ENCODE data around the gene SLC22A1.
"Not testable (repeated sequence)": the region's sequence is repeated elsewhere in the genome, so short reads cannot be mapped to it uniquely, and the experiment has no call there.

Gene SLC22A1

GRCh38 chr6:160085713-160086505, 35.7 kb upstream of the SLC22A1 start:
- DNase-seq (ENCODE audit: low read depth, low spot score), result no peak
- TF ChIP-seq CTCF (IDR thresholded peaks at IDR 0.05; ENCODE audit: low read depth, low read length), result no peak
- in situ Hi-C loops (cut with HindIII; ENCODE audit: low sequenced_read_pairs), result no loop called here
- no peak overlapping the region for H3K4me3 ChIP-seq (ENCODE audit: low read depth, low read length)

- in situ Hi-C loops (cut with HindIII; ENCODE audit: low sequenced_read_pairs), result no loop called here
- TF ChIP-seq CTCF (IDR thresholded peaks at IDR 0.05; ENCODE audit: low read depth, low read length), result no peak
- no peak overlapping the region for H3K4me3 ChIP-seq (ENCODE audit: low read depth, low read length)
- DNase-seq (ENCODE audit: low read depth, low spot score), result no peak
These were observed 34.9 kb upstream of the SLC22A1 start for GRCh38 chr6:160086754-160087153.

GRCh38 chr6:160088069-160088783, 33.4 kb upstream of the SLC22A1 start:
- in situ Hi-C loops (cut with HindIII; ENCODE audit: low sequenced_read_pairs), result no loop called here
- TF ChIP-seq CTCF (IDR thresholded peaks at IDR 0.05; ENCODE audit: low read depth, low read length), result peak; percentile 95
- peak; percentile 79 for DNase-seq (ENCODE audit: low read depth, low spot score)

GRCh38 chr6:160088784-160089533, 32.7 kb upstream of the SLC22A1 start:
- no peak overlapping the region for H3K4me3 ChIP-seq (ENCODE audit: low read depth, low read length)
- TF ChIP-seq CTCF (IDR thresholded peaks at IDR 0.05; ENCODE audit: low read depth, low read length), result no peak
- no peak for DNase-seq (ENCODE audit: low read depth, low spot score)
- in situ Hi-C loops (cut with HindIII; ENCODE audit: low sequenced_read_pairs), result no loop called here

More at GRCh38 chr6:160088069-160088783, 33.4 kb upstream of the SLC22A1 start:
- no peak overlapping the region for H3K4me3 ChIP-seq (ENCODE audit: low read depth, low read length)

- no peak for DNase-seq (ENCODE audit: low read depth, low spot score)
- in situ Hi-C loops (cut with HindIII; ENCODE audit: low sequenced_read_pairs), result no loop called here
- TF ChIP-seq CTCF (IDR thresholded peaks at IDR 0.05; ENCODE audit: low read depth, low read length), result no peak
- H3K4me3 ChIP-seq (ENCODE audit: low read depth, low read length), result no peak overlapping the region
These were observed 32.1 kb upstream of the SLC22A1 start for GRCh38 chr6:160089534-160089897.

GRCh38 chr6:160090442-160091239, 31.0 kb upstream of the SLC22A1 start:
- H3K4me3 ChIP-seq (ENCODE audit: low read depth, low read length); in situ Hi-C loops (cut with HindIII; ENCODE audit: low sequenced_read_pairs); DNase-seq (ENCODE audit: low read depth, low spot score): not testable (repeated sequence)

GRCh38 chr6:160092176-160092575, 29.4 kb upstream of the SLC22A1 start:
- H3K4me3 ChIP-seq (ENCODE audit: low read depth, low read length); DNase-seq (ENCODE audit: low read depth, low spot score); in situ Hi-C loops (cut with HindIII; ENCODE audit: low sequenced_read_pairs): not testable (repeated sequence)
